Upper lobe of left lung (tissue), 6 donors: ENCODE measurements around the gene GRP. TPM values are rescaled to one million over a fixed set of nuclear protein-coding genes. Genes with fewer than 3 reads are reported as not detected.

ENCODE experiments used
- ATAC-seq, 2 donors: fragments of 200-7000 bp; cut with Tn5 transposase; one replicate each; pipeline ENCODE4 v1.9.1; 2022; ENCODE audit warnings: mild to moderate bottlenecking in 2 of 2, moderate library complexity in 2 of 2; ENCODE audit not compliant: low FRiP score in 2 of 2
- DNase-seq, 2 donors: peaks; one replicate each; pipeline ENCODE4 v3.0.0-alpha.2; 2019 to 2020
- H3K27ac ChIP-seq, 4 donors: fragments of 200-600 bp; sonication (generic); one replicate each; pipeline ENCODE4 v1.5.1; 2016 to 2019
- H3K27me3 ChIP-seq, 4 donors: fragments of 200-600 bp; sonication (generic); one replicate each; pipeline ENCODE4 v1.5.1; 2017 to 2019
- H3K36me3 ChIP-seq, 4 donors: fragments of 200-600 bp; sonication (generic); one replicate each; pipeline ENCODE4 v1.5.1; 2016 to 2019
- H3K4me1 ChIP-seq, 4 donors: fragments of 200-600 bp; sonication (generic); one replicate each; pipeline ENCODE4 v1.5.1; 2018 to 2019
- H3K4me3 ChIP-seq, 4 donors: fragments of 200-600 bp; sonication (generic); one replicate each; pipeline ENCODE4 v1.5.1; 2017 to 2019; ENCODE audit warnings: mild to moderate bottlenecking in 2 of 4, moderate library complexity in 1 of 4
- H3K9me3 ChIP-seq, 4 donors: fragments of 200-600 bp; sonication (generic); one replicate each; pipeline ENCODE4 v1.5.1; 2018 to 2019
- CTCF ChIP-seq, 6 experiments: fragments of 450-650 bp in 4 of 6; fragments of 200-600 bp in 2 of 6; sonication (generic) in 2 of 6; IDR thresholded peaks; one replicate each; pipeline ENCODE4 v1.5.1; 2016 to 2019; ENCODE audit warnings: antibody characterized with exemption in 6 of 6
- EP300 ChIP-seq, 4 donors: sonication (generic); formaldehyde crosslinking; IDR thresholded peaks; one replicate each; pipeline ENCODE4 v1.5.1; 2017; ENCODE audit warnings: antibody characterized with exemption in 4 of 4, control low read depth in 2 of 4
- POLR2A ChIP-seq, 4 donors: fragments of 450-650 bp; IDR thresholded peaks; one replicate each; pipeline ENCODE4 v1.5.1; 2016 to 2017; ENCODE audit warnings: antibody characterized with exemption in 4 of 4, mild to moderate bottlenecking in 2 of 4
- POLR2AphosphoS5 ChIP-seq, 2 donors: sonication (generic); formaldehyde crosslinking; IDR thresholded peaks; one replicate each; pipeline ENCODE4 v1.5.1; 2017; ENCODE audit warnings: antibody characterized with exemption in 2 of 2
- WGBS, 2 donors: methylation state at CpG; one replicate each; pipeline ENCODE4 v1.1.5; 2017 to 2018; 5-methylcytosine and 5-hydroxymethylcytosine counted together
- total RNA-seq, 6 donors: library from RNA; depleted of rRNA in 4 of 6; stranded (reverse); fragments of >200 nt in 4 of 6; gene quantifications; one replicate each; pipeline versions ENCODE4 v1.1.0 to v1.2.1, GENCODE V29; 2016 to 2021
- donor health status: DM: no; HTN: no; CAD: no; lungs with moderate emphysema.
- donor health status: DM: no; HTN: yes; CAD: no; lungs with severe emphysema.

Gene GRP
- total RNA-seq, 6 donors from 2014 or later = 2.3 to 3.5 TPM; not detected in 4

- no peaks in the 10 kb centered on the region for H3K9me3 ChIP-seq
- no peak for TF ChIP-seq EP300 (IDR thresholded peaks at IDR 0.05)
- no peak for TF ChIP-seq POLR2AphosphoS5 (IDR thresholded peaks at IDR 0.05)
- TF ChIP-seq CTCF (IDR thresholded peaks at IDR 0.05) = no peak
- TF ChIP-seq POLR2A (IDR thresholded peaks at IDR 0.05) = no peak
- DNase-seq = no peak
- H3K27me3 ChIP-seq = no peaks in the 10 kb centered on the region
- no peaks in the 10 kb centered on the region for H3K36me3 ChIP-seq
- no peak overlapping the region for H3K4me3 ChIP-seq
- 89% methylated on average over 2 of the region's 2 CpGs for WGBS, 2 donors
- ATAC-seq = no peak
- no peaks in the 10 kb centered on the region for H3K4me1 ChIP-seq
- no peak overlapping the region for H3K27ac ChIP-seq
Observed at GRCh38 chr18:59231877-59232276, 11.9 kb downstream of the GRP start.

DNA sequence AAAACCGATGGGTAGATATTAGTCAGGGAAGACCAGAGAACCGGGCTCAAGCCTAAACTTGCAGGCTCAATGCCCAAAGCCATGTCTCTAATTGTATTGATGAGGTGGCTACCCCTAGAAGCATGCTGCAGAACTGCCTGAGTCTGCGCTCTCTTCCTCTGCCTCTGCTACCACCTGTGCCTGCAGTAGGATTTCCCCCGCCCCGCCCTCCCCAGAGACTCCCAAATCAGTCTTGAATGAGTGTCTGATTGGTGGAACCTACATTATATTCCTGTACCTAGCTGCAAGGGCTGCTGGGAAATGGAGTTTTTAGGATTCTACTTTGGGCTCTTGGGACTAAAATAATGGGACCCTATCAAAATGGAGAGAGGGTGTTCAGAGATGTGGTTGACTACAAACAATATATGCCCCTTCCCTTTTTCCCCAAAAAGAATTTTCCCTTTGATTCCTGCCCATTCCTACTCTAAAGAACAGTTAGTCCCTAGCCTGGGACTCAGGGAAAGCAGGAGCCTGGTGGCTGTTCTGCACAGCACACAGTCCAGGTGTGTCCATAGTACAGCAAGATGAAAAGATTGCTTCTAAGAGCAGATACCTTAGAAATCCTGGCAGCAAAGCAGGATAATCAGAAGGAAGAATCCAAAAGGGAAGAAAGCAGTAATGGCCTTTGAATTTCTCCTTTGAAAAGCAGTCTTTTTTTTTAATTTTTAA, 12.5 kb downstream of the GRP start:
- no peaks in the 10 kb centered on the region for H3K9me3 ChIP-seq
- DNase-seq (no peak), ATAC-seq (no peak)
- H3K36me3 ChIP-seq = no peaks in the 10 kb centered on the region
- 77 to 78% methylated on average over 5 of the region's 5 CpGs for WGBS, 2 donors
- no peaks in the 10 kb centered on the region for H3K27me3 ChIP-seq
- TF ChIP-seq POLR2AphosphoS5 (IDR thresholded peaks at IDR 0.05) = no peak
- no peak for TF ChIP-seq CTCF (IDR thresholded peaks at IDR 0.05)
- TF ChIP-seq EP300 (IDR thresholded peaks at IDR 0.05) = no peak
- no peak for TF ChIP-seq POLR2A (IDR thresholded peaks at IDR 0.05)
- H3K4me3 ChIP-seq = no peak overlapping the region
- H3K4me1 ChIP-seq = no peaks in the 10 kb centered on the region
- H3K27ac ChIP-seq = no peak overlapping the region

DNA sequence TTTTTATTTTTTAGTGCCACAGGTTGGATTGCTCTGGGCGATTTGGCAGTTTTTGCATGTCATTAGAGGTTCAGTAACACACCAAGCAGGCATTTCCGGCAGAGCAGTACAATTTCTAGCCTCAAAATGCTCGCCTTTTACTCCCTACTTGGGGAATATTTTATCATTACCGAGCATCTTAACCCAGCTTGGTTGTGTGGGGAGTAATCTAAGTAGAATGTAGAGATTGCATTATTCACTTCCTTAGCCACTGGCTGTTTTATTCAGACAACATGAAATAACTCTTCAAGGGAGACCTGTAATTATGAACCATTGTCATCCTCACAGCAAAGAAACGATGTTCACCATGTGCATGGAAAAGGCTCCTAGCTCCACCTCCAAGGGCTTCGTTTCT, 13.1 kb downstream of the GRP start:
- DNase-seq (no peak), ATAC-seq (no peak)
- H3K4me1 ChIP-seq = no peaks in the 10 kb centered on the region
- no peak for TF ChIP-seq EP300 (IDR thresholded peaks at IDR 0.05)
- no peak for TF ChIP-seq CTCF (IDR thresholded peaks at IDR 0.05)
- no peak for TF ChIP-seq POLR2A (IDR thresholded peaks at IDR 0.05)
- TF ChIP-seq POLR2AphosphoS5 (IDR thresholded peaks at IDR 0.05) = no peak
- H3K36me3 ChIP-seq = no peaks in the 10 kb centered on the region
- no peak overlapping the region for H3K27ac ChIP-seq
- no peaks in the 10 kb centered on the region for H3K9me3 ChIP-seq
- WGBS, 2 donors = 84 to 87% methylated on average over 6 of the region's 6 CpGs
- no peaks in the 10 kb centered on the region for H3K27me3 ChIP-seq
- H3K4me3 ChIP-seq = no peak overlapping the region

DNA sequence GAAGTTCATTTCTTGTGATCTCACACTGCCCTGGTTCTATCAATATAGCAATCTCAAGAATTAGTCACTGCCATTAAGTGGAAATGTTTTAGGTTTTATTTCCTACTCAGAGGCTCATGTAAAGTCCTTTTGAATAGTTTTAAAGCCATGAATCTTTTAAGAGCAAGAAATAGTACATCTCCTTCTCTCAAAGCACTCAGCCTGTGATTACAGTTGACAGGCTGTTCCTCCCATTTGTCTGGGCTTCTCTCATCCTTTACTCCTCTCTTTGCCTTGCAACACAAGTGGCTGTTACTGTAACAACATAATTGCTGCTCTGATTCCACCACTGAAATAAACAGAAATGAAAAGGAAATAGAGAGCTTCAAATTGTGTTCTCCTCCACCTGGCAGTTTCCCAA, 18.4 kb downstream of the GRP start:
- TF ChIP-seq POLR2A (IDR thresholded peaks at IDR 0.05) (no peak), CTCF (IDR thresholded peaks at IDR 0.05) (no peak), EP300 (IDR thresholded peaks at IDR 0.05) (no peak), POLR2AphosphoS5 (IDR thresholded peaks at IDR 0.05) (no peak)
- DNase-seq (no peak), ATAC-seq (no peak)
- Histone ChIP-seq H3K4me3 (no peak overlapping the region), H3K36me3 (no peaks in the 10 kb centered on the region), H3K4me1 (no peaks in the 10 kb centered on the region), H3K9me3 (no peaks in the 10 kb centered on the region), H3K27ac (no peak overlapping the region), H3K27me3 (no peaks in the 10 kb centered on the region)

GRCh38 chr18:59239642-59240041, 19.7 kb downstream of the GRP start:
- ATAC-seq (no peak), DNase-seq (no peak)
- Histone ChIP-seq H3K4me3 (no peak overlapping the region), H3K9me3 (no peaks in the 10 kb centered on the region), H3K4me1 (no peaks in the 10 kb centered on the region), H3K27me3 (no peaks in the 10 kb centered on the region), H3K27ac (no peak overlapping the region), H3K36me3 (no peaks in the 10 kb centered on the region)
- TF ChIP-seq EP300 (IDR thresholded peaks at IDR 0.05) (no peak), POLR2AphosphoS5 (IDR thresholded peaks at IDR 0.05) (no peak), POLR2A (IDR thresholded peaks at IDR 0.05) (no peak), CTCF (IDR thresholded peaks at IDR 0.05) (no peak)
- WGBS, 2 donors = 69 to 76% methylated on average over 4 of the region's 4 CpGs
